ENCODE measurements around the gene IFNK.

DNA sequence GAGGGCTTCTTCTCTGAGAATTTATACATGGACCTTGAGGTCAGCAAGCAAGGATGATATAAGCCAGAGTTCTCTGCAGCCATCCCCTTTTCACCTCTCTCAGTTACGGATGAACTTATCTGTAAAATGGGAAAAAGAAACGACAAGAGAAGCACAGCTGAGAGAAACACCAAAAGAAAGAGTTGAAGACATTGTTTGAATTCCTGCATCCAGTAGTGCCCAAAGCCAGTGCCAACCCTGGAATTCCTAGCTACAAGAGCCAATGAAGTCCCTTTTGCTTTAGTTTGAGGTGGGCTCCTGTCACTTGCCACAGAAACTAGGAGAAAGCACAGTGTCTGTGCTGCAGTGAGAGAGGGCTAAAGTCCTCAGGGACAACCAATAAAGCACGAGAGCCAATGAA is 12.1 kb downstream of the IFNK start:
- TF ChIP-seq, protein P1, sequence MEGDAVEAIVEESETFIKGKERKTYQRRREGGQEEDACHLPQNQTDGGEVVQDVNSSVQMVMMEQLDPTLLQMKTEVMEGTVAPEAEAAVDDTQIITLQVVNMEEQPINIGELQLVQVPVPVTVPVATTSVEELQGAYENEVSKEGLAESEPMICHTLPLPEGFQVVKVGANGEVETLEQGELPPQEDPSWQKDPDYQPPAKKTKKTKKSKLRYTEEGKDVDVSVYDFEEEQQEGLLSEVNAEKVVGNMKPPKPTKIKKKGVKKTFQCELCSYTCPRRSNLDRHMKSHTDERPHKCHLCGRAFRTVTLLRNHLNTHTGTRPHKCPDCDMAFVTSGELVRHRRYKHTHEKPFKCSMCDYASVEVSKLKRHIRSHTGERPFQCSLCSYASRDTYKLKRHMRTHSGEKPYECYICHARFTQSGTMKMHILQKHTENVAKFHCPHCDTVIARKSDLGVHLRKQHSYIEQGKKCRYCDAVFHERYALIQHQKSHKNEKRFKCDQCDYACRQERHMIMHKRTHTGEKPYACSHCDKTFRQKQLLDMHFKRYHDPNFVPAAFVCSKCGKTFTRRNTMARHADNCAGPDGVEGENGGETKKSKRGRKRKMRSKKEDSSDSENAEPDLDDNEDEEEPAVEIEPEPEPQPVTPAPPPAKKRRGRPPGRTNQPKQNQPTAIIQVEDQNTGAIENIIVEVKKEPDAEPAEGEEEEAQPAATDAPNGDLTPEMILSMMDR (IDR thresholded peaks at IDR 0.05; ENCODE audit: low read depth, low read length, poor library complexity, severe bottlenecking) = no peak
- TF ChIP-seq EZH2phosphoT487 (IDR thresholded peaks at IDR 0.05; ENCODE audit: borderline replicate concordance, low read length) = no peak

Measured in DOHH2 (cell line).